Nephron (organoid): Measurements from ENCODE around the gene CDK8.
"Not testable (repeated sequence)": the region's sequence is repeated elsewhere in the genome, so short reads cannot be mapped to it uniquely, and the experiment has no call there.

ENCODE experiments used
- H3K27ac Mint-ChIP-seq, 3 experiments: 2 replicates each; pipeline ENCODE4 v1.8.0; 2020; ENCODE audit warnings: mixed read lengths in 3 of 3, mild to moderate bottlenecking in 2 of 3, moderate library complexity in 1 of 3
- H3K27me3 Mint-ChIP-seq: 2 replicates; pipeline ENCODE4 v1.8.0; 2021; ENCODE audit warnings: low read depth, mild to moderate bottlenecking, moderate library complexity, mixed read lengths
- H3K36me3 Mint-ChIP-seq: 2 replicates; pipeline ENCODE4 v1.8.0; 2020; ENCODE audit warnings: low read depth, mixed read lengths
- H3K4me1 Mint-ChIP-seq: 2 replicates; pipeline ENCODE4 v1.8.0; 2020; ENCODE audit warnings: mixed read lengths
- H3K4me3 Mint-ChIP-seq, 3 experiments: 2 replicates each; pipeline ENCODE4 v1.8.0; 2020; ENCODE audit warnings: mild to moderate bottlenecking in 3 of 3, mixed read lengths in 3 of 3, moderate library complexity in 2 of 3
- H3K9me3 Mint-ChIP-seq: 2 replicates; pipeline ENCODE4 v1.8.0; 2020; ENCODE audit warnings: mixed read lengths
- CTCF ChIP-seq, 3 experiments: fragments of 200-600 bp; sonication (generic); IDR thresholded peaks; one replicate each; pipeline ENCODE4 v1.5.0; 2021; ENCODE audit warnings: antibody characterized with exemption in 3 of 3; ENCODE audit not compliant: unreplicated experiment in 3 of 3

CDK8 gene

GRCh38 chr13:26310003-26310402 lies 56.1 kb downstream of the CDK8 start:
- Mint-ChIP-seq H3K4me3 (no peak overlapping the region), H3K4me1 (peaks cover 5% of the 10 kb centered on the region), H3K9me3 (peaks cover 9% of the 10 kb centered on the region), H3K27me3 (no peaks in the 10 kb centered on the region), H3K27ac (no peak overlapping the region), H3K36me3 (peaks cover 10% of the 10 kb centered on the region)
- TF ChIP-seq CTCF (IDR thresholded peaks at IDR 0.05; ENCODE audit: unreplicated experiment in 3 of 3): no peak

GRCh38 chr13:26310470-26310869 lies 56.5 kb downstream of the CDK8 start:
- Mint-ChIP-seq H3K4me1 (peaks cover 5% of the 10 kb centered on the region), H3K4me3 (no peak overlapping the region), H3K9me3 (peaks cover 9% of the 10 kb centered on the region), H3K27ac (no peak overlapping the region), H3K27me3 (no peaks in the 10 kb centered on the region), H3K36me3 (peaks cover 10% of the 10 kb centered on the region)
- TF ChIP-seq CTCF (IDR thresholded peaks at IDR 0.05; ENCODE audit: unreplicated experiment in 3 of 3): no peak

- not testable (repeated sequence) for H3K4me1 Mint-ChIP-seq, H3K27me3 Mint-ChIP-seq, H3K27ac Mint-ChIP-seq, H3K9me3 Mint-ChIP-seq, H3K4me3 Mint-ChIP-seq
- peaks cover 10% of the 10 kb centered on the region for H3K36me3 Mint-ChIP-seq
These were observed 58.1 kb downstream of the CDK8 start for GRCh38 chr13:26312019-26312418.

- H3K27ac Mint-ChIP-seq, H3K9me3 Mint-ChIP-seq, H3K27me3 Mint-ChIP-seq, H3K4me3 Mint-ChIP-seq, H3K4me1 Mint-ChIP-seq: not testable (repeated sequence)
- peaks cover 10% of the 10 kb centered on the region for H3K36me3 Mint-ChIP-seq
These were observed 62.2 kb downstream of the CDK8 start for GRCh38 chr13:26316095-26316494.

GRCh38 chr13:26320766-26321165 lies 66.8 kb downstream of the CDK8 start:
- Mint-ChIP-seq H3K4me1 (no peaks in the 10 kb centered on the region), H3K27me3 (no peaks in the 10 kb centered on the region), H3K9me3 (no peaks in the 10 kb centered on the region), H3K36me3 (no peaks in the 10 kb centered on the region), H3K4me3 (no peak overlapping the region), H3K27ac (no peak overlapping the region)
- no peak for TF ChIP-seq CTCF (IDR thresholded peaks at IDR 0.05; ENCODE audit: unreplicated experiment in 3 of 3)

- Mint-ChIP-seq H3K27ac (no peak overlapping the region), H3K36me3 (no peaks in the 10 kb centered on the region), H3K9me3 (no peaks in the 10 kb centered on the region), H3K27me3 (no peaks in the 10 kb centered on the region), H3K4me3 (no peak overlapping the region), H3K4me1 (peaks cover 9% of the 10 kb centered on the region)
- no peak for TF ChIP-seq CTCF (IDR thresholded peaks at IDR 0.05; ENCODE audit: unreplicated experiment in 3 of 3)
These were observed 69.2 kb downstream of the CDK8 start for GRCh38 chr13:26323127-26323526.

GRCh38 chr13:26323764-26324163 lies 69.8 kb downstream of the CDK8 start:
- H3K27ac Mint-ChIP-seq: no peak overlapping the region
- TF ChIP-seq CTCF (IDR thresholded peaks at IDR 0.05; ENCODE audit: unreplicated experiment in 3 of 3): no peak
- H3K36me3 Mint-ChIP-seq: peaks cover 3% of the 10 kb centered on the region
- H3K9me3 Mint-ChIP-seq: peaks cover 3% of the 10 kb centered on the region
- H3K4me1 Mint-ChIP-seq: peaks cover 9% of the 10 kb centered on the region
- H3K27me3 Mint-ChIP-seq: no peaks in the 10 kb centered on the region
- no peak overlapping the region for H3K4me3 Mint-ChIP-seq
